Stimulated activated naive B cell treated with anti-CD40 and anti-IgM and Interleukin-4, amounts not matched to agents 10 μg/mL and 1 μg/mL and 100 μg/mL, for 72 hours (primary cell): ENCODE data around the gene DMKN.

Experiments
- ATAC-seq, 2 donors: fragments of 150-1000 bp; cut with Tn5 transposase; replicated peaks; 2 replicates each; pipeline ENCODE4 v1.10.0; 2021; ENCODE audit warnings: moderate library complexity in 1 of 2
- DNase-seq: peaks from one replicate; pipeline ENCODE4 v3.0.0; 2021
- H3K27ac Mint-ChIP-seq: one replicate; pipeline ENCODE4 v1.8.0; 2022; ENCODE audit warnings: mild to moderate bottlenecking, mixed read lengths
- H3K27me3 Mint-ChIP-seq, 2 donors: one replicate each; pipeline ENCODE4 v1.8.0; 2022; ENCODE audit warnings: mixed read lengths in 2 of 2
- H3K36me3 Mint-ChIP-seq, 2 donors: one replicate each; pipeline ENCODE4 v1.8.0; 2022; ENCODE audit warnings: mixed read lengths in 2 of 2, mild to moderate bottlenecking in 1 of 2
- H3K4me1 Mint-ChIP-seq, 2 donors: one replicate each; pipeline ENCODE4 v1.8.0; 2022; ENCODE audit warnings: mixed read lengths in 2 of 2, mild to moderate bottlenecking in 1 of 2
- H3K4me3 Mint-ChIP-seq, 2 donors: one replicate each; pipeline ENCODE4 v1.8.0; 2022; ENCODE audit warnings: mild to moderate bottlenecking in 2 of 2, mixed read lengths in 2 of 2, moderate library complexity in 1 of 2
- H3K9me3 Mint-ChIP-seq, 2 donors: one replicate each; pipeline ENCODE4 v1.8.0; 2022; ENCODE audit warnings: mixed read lengths in 2 of 2, mild to moderate bottlenecking in 1 of 2

The DMKN gene

GRCh38 chr19:35555301-35556005 is 42.0 kb upstream of the DMKN start:
- Mint-ChIP-seq H3K27ac (no peak overlapping the region), H3K4me1 (peaks cover 17 to 28% of the 10 kb centered on the region in 2 donors), H3K4me3 (no peak overlapping the region), H3K36me3 (peaks cover 8 to 15% of the 10 kb centered on the region in 2 donors), H3K27me3 (peaks cover 33 to 42% of the 10 kb centered on the region in 2 donors), H3K9me3 (peaks cover 0 to 3% of the 10 kb centered on the region in 2 donors)
- no peak for DNase-seq
- ATAC-seq = no peak

- DNase-seq = no peak
- H3K4me3 Mint-ChIP-seq = no peak overlapping the region
These were observed 40.6 kb upstream of the DMKN start for GRCh38 chr19:35554076-35554475.

DNA sequence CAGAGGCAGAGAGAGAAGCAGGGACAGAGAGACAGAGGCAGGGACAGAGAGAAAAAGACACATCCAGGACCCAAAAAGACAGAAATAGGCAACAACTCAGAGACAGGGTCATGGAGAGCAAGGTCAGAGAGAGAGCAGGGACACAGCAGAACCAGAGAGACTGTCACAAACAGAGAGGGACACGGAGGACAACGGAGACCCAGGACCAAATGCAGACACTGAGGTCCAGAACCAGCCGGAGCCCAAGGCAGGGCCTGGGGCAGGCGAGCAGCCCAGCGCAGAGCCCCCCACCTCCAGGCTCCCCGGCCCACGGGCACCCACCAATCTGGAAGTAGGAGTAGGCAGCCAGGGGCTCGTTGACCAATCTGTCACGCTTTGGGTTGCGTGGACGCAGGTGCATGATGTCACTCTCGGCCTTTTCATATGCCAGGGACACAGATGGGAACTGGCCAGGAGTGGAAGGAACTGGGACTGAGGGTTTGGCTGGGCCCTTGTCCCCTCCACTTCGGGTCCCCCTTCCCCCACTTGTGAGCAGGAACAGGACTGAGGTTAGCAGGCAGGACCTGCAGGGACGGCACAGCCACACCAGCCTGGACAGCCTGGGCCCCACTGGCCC is 40.0 kb upstream of the DMKN start:
- Mint-ChIP-seq H3K4me3 (no peak overlapping the region), H3K27ac (no peak overlapping the region), H3K4me1 (peaks cover 14 to 25% of the 10 kb centered on the region in 2 donors)

More at GRCh38 chr19:35554076-35554475, 40.6 kb upstream of the DMKN start:
- Mint-ChIP-seq H3K36me3 (peaks cover 18 to 23% of the 10 kb centered on the region in 2 donors), H3K9me3 (peaks cover 0 to 3% of the 10 kb centered on the region in 2 donors), H3K27me3 (peaks cover 20 to 29% of the 10 kb centered on the region in 2 donors), H3K27ac (no peak overlapping the region), H3K4me1 (peaks cover 12 to 24% of the 10 kb centered on the region in 2 donors)
- ATAC-seq = no peak

DNA sequence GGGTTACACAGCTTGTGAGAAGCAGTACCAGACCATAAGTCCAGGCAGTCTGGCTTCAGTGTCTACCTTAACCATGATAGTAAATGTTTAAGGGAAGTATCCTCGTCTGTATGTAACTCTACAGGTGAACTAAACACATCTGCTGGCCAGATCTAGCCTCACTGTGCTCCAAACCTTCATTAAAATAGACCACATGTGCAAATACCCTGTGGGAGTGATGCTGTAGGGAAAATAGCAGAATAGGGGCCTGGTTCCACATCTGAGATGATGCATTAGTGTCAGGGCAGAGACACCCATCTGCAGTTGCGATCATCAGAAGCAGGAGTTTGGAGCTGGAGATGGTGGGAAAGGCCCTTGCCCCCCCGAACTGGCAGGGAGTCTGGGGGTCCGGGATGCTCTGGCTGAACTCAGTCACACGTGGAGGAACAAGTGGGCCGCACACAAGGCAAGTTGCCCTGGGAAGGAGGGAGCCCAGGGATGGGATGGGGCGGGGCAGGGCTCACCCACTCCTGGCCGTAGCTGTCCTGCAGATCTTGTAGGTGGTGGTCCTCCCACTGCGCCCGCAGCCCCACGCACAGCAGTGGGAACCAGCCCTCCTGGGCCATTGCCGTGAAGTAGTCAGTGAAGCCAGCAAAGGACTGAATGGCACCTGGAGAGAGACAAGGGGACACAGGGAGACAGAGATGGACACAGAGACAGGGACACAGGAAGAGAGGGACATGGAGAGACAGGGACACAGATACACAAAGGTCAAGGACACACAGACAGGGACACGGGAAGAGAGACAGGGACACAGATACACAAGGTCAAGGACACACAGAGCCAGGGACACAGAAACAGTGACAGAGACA is 39.3 kb upstream of the DMKN start:
- Mint-ChIP-seq H3K9me3 (peaks cover 0 to 3% of the 10 kb centered on the region in 2 donors), H3K27me3 (peaks cover 13 to 20% of the 10 kb centered on the region in 2 donors), H3K4me3 (no peak overlapping the region), H3K36me3 (peaks cover 27 to 29% of the 10 kb centered on the region in 2 donors), H3K27ac (no peak overlapping the region), H3K4me1 (peaks cover 15 to 26% of the 10 kb centered on the region in 2 donors)
- no peak for DNase-seq
- no peak for ATAC-seq

More for the DNA sequence above, 40.0 kb upstream of the DMKN start:
- H3K36me3 Mint-ChIP-seq = peaks cover 24 to 26% of the 10 kb centered on the region in 2 donors
- H3K27me3 Mint-ChIP-seq = peaks cover 16 to 23% of the 10 kb centered on the region in 2 donors
- no peak for DNase-seq
- peaks cover 0 to 3% of the 10 kb centered on the region in 2 donors for H3K9me3 Mint-ChIP-seq
- no peak for ATAC-seq

- ATAC-seq (no peak), DNase-seq (no peak)
- no peak overlapping the region for H3K27ac Mint-ChIP-seq
- no peak overlapping the region for H3K4me3 Mint-ChIP-seq
- peaks cover 5 to 6% of the 10 kb centered on the region in 2 donors for H3K27me3 Mint-ChIP-seq
- peaks cover 24 to 33% of the 10 kb centered on the region in 2 donors for H3K4me1 Mint-ChIP-seq
- peaks cover 33 to 37% of the 10 kb centered on the region in 2 donors for H3K36me3 Mint-ChIP-seq
- H3K9me3 Mint-ChIP-seq = peaks cover 0 to 3% of the 10 kb centered on the region in 2 donors
These were observed 37.8 kb upstream of the DMKN start for GRCh38 chr19:35551091-35551810.

DNA sequence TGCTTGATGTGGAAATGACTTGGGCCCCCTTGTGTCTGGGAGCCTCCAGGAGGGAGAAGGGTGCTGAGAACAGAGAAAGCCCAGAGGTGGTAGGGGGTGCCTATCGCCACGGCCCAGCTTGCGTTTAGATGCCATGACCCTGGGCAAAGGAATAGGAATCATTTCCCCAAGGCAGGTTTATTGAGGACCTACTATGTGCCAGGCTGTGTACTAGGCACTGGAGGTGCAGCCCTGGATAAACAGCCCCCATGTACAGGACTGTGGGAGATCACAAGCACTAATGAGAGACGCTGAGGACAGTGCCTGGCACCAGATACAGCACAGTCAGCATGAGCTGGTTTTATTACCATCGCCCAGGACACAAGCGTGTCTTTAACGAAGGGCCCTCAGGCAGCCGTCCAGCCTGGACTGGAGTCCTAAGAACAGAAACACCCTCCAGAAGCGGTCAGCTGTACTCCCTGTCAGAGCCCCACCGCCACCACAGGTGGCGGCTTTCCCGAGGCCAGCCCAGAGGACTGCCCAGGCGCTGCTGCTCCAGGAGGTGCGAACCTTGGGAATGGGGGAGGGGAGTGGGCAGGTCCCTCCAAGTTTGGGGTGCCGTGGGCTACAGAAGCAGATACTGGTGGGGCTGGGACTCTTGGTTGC is 36.6 kb upstream of the DMKN start:
- H3K4me1 Mint-ChIP-seq = peaks cover 26 to 37% of the 10 kb centered on the region in 2 donors
- no peak overlapping the region for H3K27ac Mint-ChIP-seq
- peaks cover 36 to 37% of the 10 kb centered on the region in 2 donors for H3K36me3 Mint-ChIP-seq
- no peak overlapping the region for H3K4me3 Mint-ChIP-seq
- no peak for DNase-seq
- no peak for ATAC-seq
- no peaks in the 10 kb centered on the region for H3K9me3 Mint-ChIP-seq
- no peaks in the 10 kb centered on the region for H3K27me3 Mint-ChIP-seq

DNA sequence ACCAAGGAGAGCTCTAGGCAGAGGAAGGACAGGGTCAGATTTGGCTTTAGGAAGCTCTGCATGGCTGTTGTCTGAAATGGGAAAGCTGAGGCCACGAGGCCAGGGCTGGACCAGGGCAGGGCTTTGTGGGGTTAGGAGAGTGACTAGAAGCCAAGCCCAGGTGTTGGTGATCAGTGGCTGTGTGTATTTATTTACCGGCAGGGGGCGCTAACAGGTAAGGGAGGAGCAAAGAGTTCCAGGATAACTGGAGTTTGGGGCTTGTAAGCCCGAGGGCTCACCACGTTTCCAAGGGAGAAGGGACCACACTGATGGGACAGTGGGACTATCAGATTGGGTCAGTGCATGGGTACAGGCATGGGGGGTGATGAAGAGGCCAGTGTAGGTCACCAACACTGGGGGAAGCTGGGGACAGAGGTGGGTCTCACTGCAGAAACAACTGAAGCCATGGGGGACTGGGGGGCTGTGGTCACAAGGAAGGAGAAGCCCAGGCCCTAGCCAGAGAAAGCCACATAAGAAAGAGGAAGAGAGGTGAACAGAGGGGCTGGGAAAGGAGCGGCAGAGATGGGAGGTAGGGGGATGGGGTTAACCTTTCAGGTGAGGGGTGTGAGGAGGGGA is 35.8 kb upstream of the DMKN start:
- peaks cover 32 to 41% of the 10 kb centered on the region in 2 donors for H3K4me1 Mint-ChIP-seq
- no peaks in the 10 kb centered on the region for H3K27me3 Mint-ChIP-seq
- ATAC-seq (no peak), DNase-seq (no peak)
- H3K27ac Mint-ChIP-seq = peak overlapping the region; percentile 20
- peaks cover 36 to 37% of the 10 kb centered on the region in 2 donors for H3K36me3 Mint-ChIP-seq
- no peaks in the 10 kb centered on the region for H3K9me3 Mint-ChIP-seq
- H3K4me3 Mint-ChIP-seq = no peak overlapping the region

GRCh38 chr19:35546532-35546931 is 33.1 kb upstream of the DMKN start:
- peaks cover 40 to 47% of the 10 kb centered on the region in 2 donors for H3K36me3 Mint-ChIP-seq
- H3K4me3 Mint-ChIP-seq = peak overlapping the region; percentile 93 to 100
- H3K27me3 Mint-ChIP-seq = no peaks in the 10 kb centered on the region
- peak overlapping the region; percentile 98 for H3K27ac Mint-ChIP-seq
- DNase-seq (no peak), ATAC-seq (no peak)
- peaks cover 38 to 52% of the 10 kb centered on the region in 2 donors for H3K4me1 Mint-ChIP-seq
- H3K9me3 Mint-ChIP-seq = no peaks in the 10 kb centered on the region

- H3K36me3 Mint-ChIP-seq = peaks cover 34 to 48% of the 10 kb centered on the region in 2 donors
These were observed 32.5 kb upstream of the DMKN start for GRCh38 chr19:35545855-35546381.

DNA sequence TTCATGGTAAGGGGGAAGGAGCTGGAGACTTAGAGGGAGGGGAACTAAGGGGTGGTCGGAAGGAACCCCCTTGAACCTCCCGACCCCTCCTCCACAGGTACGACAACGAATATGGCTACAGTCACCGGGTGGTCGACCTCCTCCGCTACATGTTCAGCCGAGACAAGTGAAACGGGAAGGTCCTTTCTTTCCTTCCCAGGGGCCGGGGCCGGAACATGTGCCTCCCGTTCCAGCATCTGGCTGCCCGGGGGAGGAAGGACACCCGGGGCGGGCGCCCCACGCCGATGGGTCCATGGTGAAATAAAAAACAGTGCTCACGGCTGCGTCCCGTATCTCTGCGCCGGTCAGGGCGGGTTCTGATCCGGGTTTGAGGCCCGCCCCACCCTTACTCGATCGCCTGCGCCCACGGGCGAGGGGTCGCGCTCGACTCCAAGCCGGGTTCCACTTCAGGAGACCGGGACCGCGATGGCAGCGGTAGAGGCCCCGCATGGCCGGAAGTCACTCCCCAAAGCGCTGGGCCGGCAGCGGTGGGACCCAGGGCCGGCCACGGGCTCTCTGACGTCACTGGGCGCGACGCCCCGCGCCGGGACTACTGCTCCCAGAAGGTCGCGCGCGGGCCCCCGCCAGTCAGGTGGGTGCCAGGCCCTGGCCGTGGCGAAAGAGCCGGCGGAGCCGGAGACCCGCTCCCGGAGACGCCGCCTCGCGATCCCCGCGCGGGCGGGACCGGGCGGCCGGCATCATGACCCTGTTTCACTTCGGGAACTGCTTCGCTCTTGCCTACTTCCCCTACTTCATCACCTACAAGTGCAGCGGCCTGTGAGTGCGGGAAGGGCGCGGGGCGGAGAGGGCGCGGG is 31.8 kb upstream of the DMKN start, which contains the start of gene TMEM147:
TSS of gene TMEM147 (plus strand) at position 626 of the 854 bp plus-strand sequence. CDS start at position 740, 114 bp downstream.
- H3K27me3 Mint-ChIP-seq = no peaks in the 10 kb centered on the region
- DNase-seq (peak; percentile 84), ATAC-seq (peak; percentile 89 to 93)
- H3K27ac Mint-ChIP-seq = peak within 1 kb of the TSS; percentile 98
- peaks cover 30 to 47% of the 10 kb centered on the region in 2 donors for H3K36me3 Mint-ChIP-seq
- H3K9me3 Mint-ChIP-seq = no peaks in the 10 kb centered on the region
- peaks cover 38 to 63% of the 10 kb centered on the region in 2 donors for H3K4me1 Mint-ChIP-seq
- H3K4me3 Mint-ChIP-seq = peak within 1 kb of the TSS; percentile 93 to 100

More at GRCh38 chr19:35545855-35546381, 32.5 kb upstream of the DMKN start:
- no peaks in the 10 kb centered on the region for H3K27me3 Mint-ChIP-seq
- peaks cover 38 to 56% of the 10 kb centered on the region in 2 donors for H3K4me1 Mint-ChIP-seq
- peak overlapping the region; percentile 93 to 100 for H3K4me3 Mint-ChIP-seq
- H3K27ac Mint-ChIP-seq = peak overlapping the region; percentile 98
- H3K9me3 Mint-ChIP-seq = no peaks in the 10 kb centered on the region
- peak; percentile 72 to 76 for ATAC-seq
- DNase-seq = peak; percentile 75

DNA sequence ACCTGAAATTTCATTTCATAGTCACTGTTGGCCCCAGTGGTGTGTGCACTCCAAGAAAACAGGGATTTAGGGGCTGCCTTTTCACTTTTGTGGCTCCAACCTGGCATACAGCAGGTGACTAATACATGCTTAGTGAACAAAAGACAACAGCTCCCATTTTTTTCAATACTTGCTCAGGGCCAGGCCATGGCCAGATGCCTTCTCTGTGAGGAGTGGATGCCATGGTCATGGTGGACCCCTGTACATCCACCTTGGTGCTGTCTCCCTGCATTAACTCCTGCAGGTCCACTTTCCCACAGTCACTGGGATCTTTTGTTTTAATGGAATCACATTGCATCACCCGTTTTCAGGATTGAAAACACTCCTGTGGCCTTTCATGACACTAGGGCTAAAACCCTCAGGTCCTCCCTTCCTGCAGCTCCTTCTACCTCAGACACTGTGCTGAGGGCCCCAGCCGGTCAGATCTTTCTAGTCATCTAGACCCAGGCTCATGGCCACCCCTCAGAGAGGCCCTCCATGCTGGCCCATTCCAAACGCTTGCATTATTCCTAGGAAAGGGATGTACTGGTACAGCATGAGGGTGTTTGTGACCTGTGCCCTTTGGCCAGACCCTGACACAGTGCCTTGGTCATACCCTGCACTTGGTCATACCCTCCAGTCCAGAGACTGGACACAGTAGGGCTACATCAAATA is 30.8 kb upstream of the DMKN start:
- Mint-ChIP-seq H3K9me3 (no peaks in the 10 kb centered on the region), H3K4me1 (peaks cover 36 to 60% of the 10 kb centered on the region in 2 donors), H3K27me3 (no peaks in the 10 kb centered on the region), H3K27ac (peak overlapping the region; percentile 96), H3K4me3 (peak overlapping the region; percentile 93 to 100), H3K36me3 (peaks cover 28 to 43% of the 10 kb centered on the region in 2 donors)
- no peak for DNase-seq
- no peak for ATAC-seq
